ENCODE results near the gene PTGS1.
"Not testable (repeated sequence)": the region's sequence is repeated elsewhere in the genome, so short reads cannot be mapped to it uniquely, and the experiment has no call there.

Gene PTGS1

DNA sequence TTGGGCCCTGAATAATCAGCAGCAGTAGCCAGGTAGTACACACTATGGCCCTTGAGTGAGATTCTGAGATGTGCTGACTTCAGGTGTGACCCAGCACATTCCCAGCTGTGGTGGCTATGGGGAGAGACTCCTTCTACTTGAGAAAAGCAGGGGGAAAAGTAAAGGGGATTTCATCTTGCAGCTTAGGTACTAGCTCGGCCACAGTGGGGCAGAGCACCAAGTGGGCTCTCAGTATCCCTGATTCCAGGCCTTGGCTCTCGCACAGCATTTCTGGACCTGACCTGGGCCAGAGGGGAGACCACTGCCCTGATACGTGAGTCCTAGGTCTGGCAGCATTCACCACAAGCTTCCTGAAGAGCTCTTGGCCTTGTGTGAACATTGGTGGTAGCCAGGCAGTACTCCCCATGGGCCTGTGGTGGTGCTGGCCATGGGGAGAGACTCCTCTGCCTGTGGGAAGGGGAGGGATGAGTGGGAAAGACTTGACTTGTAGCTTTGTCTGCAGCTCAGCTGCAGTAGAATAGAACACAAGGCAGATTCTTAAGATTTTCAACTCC lies 27.6 kb downstream of the PTGS1 start:
- no peak for DNase-seq (ENCODE audit: low spot score)

DNA sequence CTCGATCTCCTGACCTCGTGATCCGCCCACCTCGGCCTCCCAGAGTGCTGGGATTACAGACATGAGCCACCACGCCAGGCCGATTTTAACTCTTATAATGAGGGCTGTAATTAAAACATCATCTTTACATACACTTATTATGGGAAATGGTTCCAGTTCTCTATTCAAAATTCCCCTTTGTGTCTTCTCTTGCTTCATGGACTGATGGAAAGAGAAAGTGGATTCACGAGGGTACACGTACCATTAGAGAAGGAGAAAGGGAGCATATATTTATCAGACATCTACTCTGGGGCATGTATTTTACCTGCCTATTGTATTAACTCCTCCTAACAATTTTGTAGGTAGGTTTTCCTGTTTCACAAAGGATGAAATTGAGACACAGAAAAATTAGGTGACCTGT lies 31.1 kb downstream of the PTGS1 start:
- no peak for DNase-seq (ENCODE audit: low spot score)

DNA sequence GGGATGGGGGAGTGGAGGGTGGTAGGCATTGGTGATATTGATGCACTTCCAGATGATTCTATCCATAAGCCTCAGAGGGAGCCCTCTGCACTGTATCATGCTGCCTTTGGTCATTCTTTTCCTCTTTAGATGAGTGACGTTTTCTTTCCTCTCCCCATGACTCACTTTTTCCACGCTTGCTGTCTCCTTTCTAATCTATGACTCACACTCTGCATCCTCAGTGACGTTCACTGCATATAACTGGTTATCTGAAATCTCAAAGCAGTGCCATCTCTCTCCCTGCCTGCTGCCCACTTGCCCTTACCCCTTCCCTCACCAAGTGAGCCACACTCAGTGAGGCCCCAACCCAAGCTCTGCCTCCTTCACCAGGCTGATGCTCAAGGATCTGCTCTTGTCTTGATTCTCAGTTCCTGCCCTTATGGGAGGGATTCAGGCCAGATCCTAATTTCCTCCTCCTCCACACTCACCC lies 31.6 kb downstream of the PTGS1 start:
- peak; percentile 88 for DNase-seq (ENCODE audit: low spot score)

DNA sequence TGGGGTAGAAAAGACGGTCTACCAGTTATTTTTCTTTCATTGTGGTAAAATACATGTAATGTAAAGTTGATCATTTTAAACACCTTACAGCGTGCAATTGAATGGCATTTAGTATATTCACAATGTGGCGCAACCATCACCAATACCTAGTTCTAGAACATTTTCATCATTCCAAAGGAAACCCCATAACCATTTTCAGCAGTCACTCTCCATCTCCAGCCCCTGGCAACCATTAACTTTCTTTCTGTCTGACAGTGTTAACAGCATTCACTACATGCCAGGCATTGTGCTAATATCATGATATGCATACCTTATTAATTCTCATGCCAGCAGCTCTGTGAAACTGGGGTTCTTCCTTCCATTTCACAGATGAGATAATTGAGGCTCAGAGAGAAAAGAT lies 32.0 kb downstream of the PTGS1 start:
- no peak for DNase-seq (ENCODE audit: low spot score)

- DNase-seq (ENCODE audit: low spot score): peak; percentile 49
Measured at GRCh38 chr9:122403381-122404000, 32.7 kb downstream of the PTGS1 start.

GRCh38 chr9:122405304-122406069 lies 34.7 kb downstream of the PTGS1 start:
- not testable (repeated sequence) for DNase-seq (ENCODE audit: low spot score)

GRCh38 chr9:122406070-122406890 lies 35.5 kb downstream of the PTGS1 start:
- no peak for DNase-seq (ENCODE audit: low spot score)

DNA sequence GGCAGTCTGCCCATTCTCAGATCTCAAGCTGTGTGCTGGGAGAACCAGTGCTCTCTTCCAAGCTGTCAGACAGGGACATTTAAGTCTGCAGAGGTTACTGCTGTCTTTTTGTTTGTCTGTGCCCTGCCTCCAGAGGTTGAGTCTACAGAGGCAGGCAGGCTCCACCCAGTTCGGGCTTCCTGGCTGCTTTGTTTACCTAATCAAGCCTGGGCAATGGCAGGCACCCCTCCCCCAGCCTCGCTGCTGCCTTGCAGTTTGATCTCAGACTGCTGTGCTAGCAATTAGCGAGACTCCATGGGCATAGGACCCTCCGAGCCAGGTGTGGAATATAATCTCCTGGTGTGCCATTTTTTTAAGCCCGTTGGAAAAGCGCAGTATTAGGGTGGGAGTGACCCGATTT lies 43.3 kb downstream of the PTGS1 start:
- not testable (repeated sequence) for DNase-seq (ENCODE audit: low spot score)

DNA sequence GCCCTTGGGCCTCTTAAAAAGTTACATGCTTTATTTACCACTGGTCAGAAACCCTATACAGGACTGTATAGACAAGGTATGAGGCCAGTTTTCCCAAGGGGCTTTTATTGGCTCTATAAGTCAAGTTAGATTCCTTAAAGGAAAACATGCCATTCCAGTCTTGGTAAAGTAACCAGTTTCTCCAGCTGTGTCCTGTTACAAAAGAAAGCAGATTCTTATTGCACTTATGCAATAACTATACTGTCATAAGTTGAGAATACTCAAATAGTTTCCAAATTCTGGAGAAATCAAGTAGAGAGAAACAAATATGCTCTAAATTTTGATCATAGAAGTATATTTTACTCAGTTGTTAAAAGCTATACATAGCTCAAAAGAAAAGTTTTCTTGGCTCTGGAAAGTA lies 47.2 kb downstream of the PTGS1 start:
- DNase-seq (ENCODE audit: low spot score): no peak

GRCh38 chr9:122420315-122420714 lies 49.5 kb downstream of the PTGS1 start:
- DNase-seq (ENCODE audit: low spot score): no peak

DNA sequence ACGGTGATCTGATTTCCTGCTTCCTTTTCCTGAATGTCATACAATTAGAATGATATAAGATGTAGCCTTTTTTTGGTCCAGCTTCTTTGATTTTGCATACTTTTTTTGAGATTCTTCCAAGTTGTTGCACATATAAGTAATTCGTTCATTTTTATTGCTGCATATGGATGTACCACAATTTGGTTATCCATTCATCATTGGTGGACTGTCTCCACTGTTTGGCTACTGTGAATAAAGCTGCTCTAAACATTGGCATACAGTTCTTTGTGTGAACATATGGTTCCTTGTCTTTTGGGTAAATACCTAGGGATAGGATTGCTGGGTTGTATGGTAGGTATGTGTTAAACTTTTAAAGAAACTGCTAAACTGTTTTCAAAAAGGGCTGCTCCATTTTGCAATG lies 54.3 kb downstream of the PTGS1 start:
- no peak for DNase-seq (ENCODE audit: low spot score)

DNA sequence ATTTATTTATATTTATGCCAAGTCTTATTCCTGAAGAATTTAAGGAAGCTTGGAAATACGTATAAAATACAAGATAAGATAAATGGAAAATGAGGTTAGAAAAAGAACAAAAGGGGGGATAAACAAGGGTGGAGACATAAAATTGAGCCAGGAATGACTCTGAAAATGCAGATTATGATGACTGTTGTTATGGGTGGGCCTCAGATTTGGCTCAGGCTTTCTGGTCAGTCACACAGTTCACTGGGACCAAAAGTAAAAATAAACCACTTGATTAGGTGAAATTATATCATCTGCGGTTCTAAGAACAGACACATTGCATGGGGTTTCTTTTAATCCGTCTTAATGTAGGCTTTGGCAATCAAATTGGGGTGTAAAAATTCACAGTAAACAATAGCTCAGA lies 55.9 kb downstream of the PTGS1 start:
- no peak for DNase-seq (ENCODE audit: low spot score)

DNA sequence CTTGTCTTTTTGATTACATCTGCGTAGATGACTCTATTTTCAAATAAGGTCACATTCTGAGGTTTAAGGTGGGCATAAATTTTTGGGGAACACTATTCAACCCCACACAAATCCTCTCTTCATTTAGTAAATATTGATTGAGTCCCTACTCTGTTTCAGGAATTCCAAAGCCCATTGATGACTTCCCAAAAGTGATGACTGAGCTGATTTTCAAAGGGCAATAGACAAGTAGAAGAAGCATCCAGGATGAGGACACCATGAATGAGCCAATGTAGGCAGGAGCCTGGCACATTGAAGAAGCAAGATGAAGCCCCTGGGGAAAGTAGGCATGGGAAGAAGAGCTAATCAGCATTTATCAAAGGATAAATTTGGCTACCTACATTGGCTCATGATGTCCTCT lies 71.7 kb downstream of the PTGS1 start:
- no peak for DNase-seq (ENCODE audit: low spot score)

- DNase-seq (ENCODE audit: low spot score): peak; percentile 23
Measured at GRCh38 chr9:122444041-122444733, 73.4 kb downstream of the PTGS1 start.
